ENCODE measurements around the gene ZNF189. TPM values are rescaled to one million over a fixed set of nuclear protein-coding genes. Genes with fewer than 3 reads are reported as not detected.
A peak's percentile ranks its signal among the peaks of the same experiment; 100 is the strongest.
"Not testable (repeated sequence)": the region's sequence is repeated elsewhere in the genome, so short reads cannot be mapped to it uniquely, and the experiment has no call there.

The ZNF189 gene
- total RNA-seq, 4 donors from 2014 or later = 18.8 to 61.9 (median 34.0) TPM

DNA sequence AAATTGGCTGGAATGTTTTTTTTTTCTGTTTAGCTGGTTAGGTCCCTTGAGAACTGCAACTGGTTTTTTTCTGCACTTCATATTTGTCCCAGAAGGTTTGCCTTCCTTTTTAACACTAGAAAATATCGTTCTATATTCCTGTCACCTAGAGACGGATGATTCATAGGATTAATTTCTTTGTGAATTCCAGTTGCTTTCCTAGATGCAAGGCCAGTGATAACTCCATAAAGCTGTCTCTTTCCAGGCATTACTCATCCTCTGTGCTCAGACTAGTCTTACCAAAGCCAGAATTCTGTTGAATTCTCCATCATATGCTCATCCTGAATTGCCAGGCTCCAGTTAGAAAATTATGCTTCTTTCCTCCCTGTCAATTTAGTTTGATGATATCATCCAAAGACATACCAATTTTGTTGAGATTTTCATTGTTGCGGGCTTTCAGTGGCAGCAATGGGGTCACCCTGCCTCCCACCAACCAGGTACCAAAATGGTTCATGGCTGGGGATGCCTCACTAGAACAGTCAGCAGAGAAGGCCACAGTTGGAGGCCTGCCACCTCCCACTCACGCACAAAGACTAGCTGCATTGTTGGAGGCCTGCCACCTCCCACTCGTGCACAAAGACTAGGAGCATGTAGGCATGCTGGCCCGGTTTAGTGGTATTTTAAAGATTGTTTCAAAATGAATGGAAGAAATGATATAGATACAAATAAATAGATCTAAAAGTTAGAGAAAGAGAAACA lies 22.4 kb upstream of the ZNF189 start:
- no peaks in the 10 kb centered on the region for H3K36me3 ChIP-seq
- intact Hi-C loops (cut with DNase I; ENCODE audit: low total_unique reads) = no loop called here
- TF ChIP-seq POLR2A (IDR thresholded peaks at IDR 0.05) = no peak
- TF ChIP-seq, protein P1, sequence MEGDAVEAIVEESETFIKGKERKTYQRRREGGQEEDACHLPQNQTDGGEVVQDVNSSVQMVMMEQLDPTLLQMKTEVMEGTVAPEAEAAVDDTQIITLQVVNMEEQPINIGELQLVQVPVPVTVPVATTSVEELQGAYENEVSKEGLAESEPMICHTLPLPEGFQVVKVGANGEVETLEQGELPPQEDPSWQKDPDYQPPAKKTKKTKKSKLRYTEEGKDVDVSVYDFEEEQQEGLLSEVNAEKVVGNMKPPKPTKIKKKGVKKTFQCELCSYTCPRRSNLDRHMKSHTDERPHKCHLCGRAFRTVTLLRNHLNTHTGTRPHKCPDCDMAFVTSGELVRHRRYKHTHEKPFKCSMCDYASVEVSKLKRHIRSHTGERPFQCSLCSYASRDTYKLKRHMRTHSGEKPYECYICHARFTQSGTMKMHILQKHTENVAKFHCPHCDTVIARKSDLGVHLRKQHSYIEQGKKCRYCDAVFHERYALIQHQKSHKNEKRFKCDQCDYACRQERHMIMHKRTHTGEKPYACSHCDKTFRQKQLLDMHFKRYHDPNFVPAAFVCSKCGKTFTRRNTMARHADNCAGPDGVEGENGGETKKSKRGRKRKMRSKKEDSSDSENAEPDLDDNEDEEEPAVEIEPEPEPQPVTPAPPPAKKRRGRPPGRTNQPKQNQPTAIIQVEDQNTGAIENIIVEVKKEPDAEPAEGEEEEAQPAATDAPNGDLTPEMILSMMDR (IDR thresholded peaks at IDR 0.05) = no peak
- peak overlapping the region; percentile 69 to 79 for H3K27ac ChIP-seq
- H3K27me3 ChIP-seq = no peaks in the 10 kb centered on the region
- no peaks in the 10 kb centered on the region for H3K9me3 ChIP-seq
- peak; percentile 71 to 73 for DNase-seq
- H3K4me1 ChIP-seq = no peaks in the 10 kb centered on the region
- H3K4me3 ChIP-seq = peak overlapping the region; percentile 10 to 19

DNA sequence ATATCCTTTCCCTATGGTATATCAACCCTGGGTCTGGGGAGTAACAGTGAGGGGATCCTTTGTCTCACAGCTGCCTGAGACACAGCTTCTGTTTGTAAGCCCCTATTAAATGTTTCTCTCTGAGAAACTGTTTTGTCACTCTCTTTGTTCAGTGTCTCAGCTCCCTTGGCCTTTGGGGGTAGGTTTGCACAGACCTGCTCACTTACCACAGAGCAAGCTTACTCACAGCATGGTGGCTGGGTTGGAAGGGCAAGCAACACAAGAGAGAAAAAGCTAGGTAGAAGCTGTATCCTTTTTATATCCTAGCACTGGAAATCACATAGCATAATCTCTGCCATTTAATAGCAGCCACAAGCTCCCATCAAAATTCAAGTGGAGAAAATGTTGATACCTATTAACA lies 18.4 kb upstream of the ZNF189 start:
- no peaks in the 10 kb centered on the region for H3K27me3 ChIP-seq
- no peaks in the 10 kb centered on the region for H3K36me3 ChIP-seq
- intact Hi-C loops (cut with DNase I; ENCODE audit: low total_unique reads) = no loop called here
- no peak overlapping the region for H3K4me3 ChIP-seq
- no peaks in the 10 kb centered on the region for H3K9me3 ChIP-seq
- no peak overlapping the region for H3K27ac ChIP-seq
- no peaks in the 10 kb centered on the region for H3K4me1 ChIP-seq
- TF ChIP-seq, protein P1 (IDR thresholded peaks at IDR 0.05) = no peak
- TF ChIP-seq POLR2A (IDR thresholded peaks at IDR 0.05) = no peak
- no peak for DNase-seq

DNA sequence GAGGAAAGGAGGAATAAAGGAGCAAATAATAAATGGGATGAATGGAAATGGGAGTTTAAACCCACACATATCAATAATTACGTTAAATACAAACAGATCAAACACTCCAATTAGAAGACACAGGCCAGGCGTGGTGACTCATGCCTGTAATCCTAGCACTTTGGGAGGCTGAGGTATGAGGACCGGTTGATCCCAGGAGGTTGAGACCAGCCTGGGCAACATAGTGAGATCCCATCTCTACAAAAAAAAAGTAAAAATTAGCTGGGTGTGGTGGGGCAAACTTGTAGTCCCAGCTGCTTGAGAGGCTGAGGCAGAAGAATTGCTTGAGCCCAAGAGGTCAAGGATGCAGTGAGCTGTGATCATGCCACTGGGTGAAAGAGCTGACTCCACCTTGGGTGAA lies 17.5 kb upstream of the ZNF189 start:
- H3K4me3 ChIP-seq = no peak overlapping the region
- H3K27ac ChIP-seq = no peak overlapping the region
- DNase-seq = no peak
- TF ChIP-seq, protein P1 (IDR thresholded peaks at IDR 0.05) = no peak
- TF ChIP-seq POLR2A (IDR thresholded peaks at IDR 0.05) = no peak
- H3K4me1 ChIP-seq = no peaks in the 10 kb centered on the region
- no peaks in the 10 kb centered on the region for H3K27me3 ChIP-seq
- intact Hi-C loops (cut with DNase I; ENCODE audit: low total_unique reads) = no loop called here
- no peaks in the 10 kb centered on the region for H3K9me3 ChIP-seq
- no peaks in the 10 kb centered on the region for H3K36me3 ChIP-seq

DNA sequence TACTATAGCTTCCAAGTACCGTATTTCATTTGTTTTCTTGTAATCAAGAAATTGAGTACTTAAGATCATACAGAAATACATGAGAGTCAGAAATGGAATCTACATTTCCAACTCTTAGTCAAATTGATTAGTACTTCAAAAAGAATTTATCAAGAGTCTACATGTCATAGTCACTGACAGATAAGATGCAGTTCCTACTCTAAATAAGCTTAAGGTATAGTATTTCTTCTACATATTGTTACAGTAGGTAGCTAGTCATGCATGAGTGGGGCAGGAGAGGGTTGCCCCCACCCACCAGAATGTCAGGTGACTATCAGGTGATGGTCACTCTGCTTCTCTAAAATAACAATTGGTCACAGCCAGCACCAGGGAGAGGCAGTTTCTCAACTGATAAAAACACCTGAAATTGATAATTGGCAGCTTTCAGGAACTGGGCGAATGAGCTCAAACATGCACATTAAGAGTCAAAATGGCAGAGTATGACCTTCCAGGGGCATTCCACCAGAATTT lies 16.8 kb upstream of the ZNF189 start:
- no peaks in the 10 kb centered on the region for H3K36me3 ChIP-seq
- intact Hi-C loops (cut with DNase I; ENCODE audit: low total_unique reads) = no loop called here

DNA sequence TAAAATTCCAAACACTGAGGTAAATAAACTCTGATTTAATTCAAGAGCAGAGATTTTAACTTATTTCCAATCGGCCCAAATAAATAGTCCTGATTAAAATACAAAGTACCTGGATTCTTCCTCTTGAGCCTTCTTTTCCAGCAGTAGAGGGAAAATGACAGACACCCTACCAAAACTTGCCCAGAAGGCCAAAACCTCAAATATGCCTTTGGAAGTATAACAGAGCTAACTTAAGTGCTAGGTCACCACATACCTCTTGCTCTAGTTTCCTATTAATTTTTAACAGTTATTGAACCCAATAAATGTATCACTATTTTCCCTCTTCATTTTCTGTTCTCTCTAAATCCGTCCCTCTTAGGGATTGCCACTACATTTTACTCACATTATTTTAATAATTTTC lies 15.3 kb upstream of the ZNF189 start:
- intact Hi-C loops (cut with DNase I; ENCODE audit: low total_unique reads) = no loop called here
- no peaks in the 10 kb centered on the region for H3K36me3 ChIP-seq
- H3K9me3 ChIP-seq = no peaks in the 10 kb centered on the region
- H3K4me1 ChIP-seq = no peaks in the 10 kb centered on the region
- H3K4me3 ChIP-seq = no peak overlapping the region
- no peaks in the 10 kb centered on the region for H3K27me3 ChIP-seq
- no peak for DNase-seq
- no peak overlapping the region for H3K27ac ChIP-seq
- no peak for TF ChIP-seq POLR2A (IDR thresholded peaks at IDR 0.05)
- TF ChIP-seq, protein P1 (IDR thresholded peaks at IDR 0.05) = no peak

More for the DNA sequence above, 16.8 kb upstream of the ZNF189 start:
- Histone ChIP-seq H3K9me3 (no peaks in the 10 kb centered on the region), H3K27ac (no peak overlapping the region), H3K27me3 (no peaks in the 10 kb centered on the region), H3K4me3 (no peak overlapping the region), H3K4me1 (no peaks in the 10 kb centered on the region)
- no peak for DNase-seq
- no peak for TF ChIP-seq POLR2A (IDR thresholded peaks at IDR 0.05)
- TF ChIP-seq, protein P1 (IDR thresholded peaks at IDR 0.05) = no peak

DNA sequence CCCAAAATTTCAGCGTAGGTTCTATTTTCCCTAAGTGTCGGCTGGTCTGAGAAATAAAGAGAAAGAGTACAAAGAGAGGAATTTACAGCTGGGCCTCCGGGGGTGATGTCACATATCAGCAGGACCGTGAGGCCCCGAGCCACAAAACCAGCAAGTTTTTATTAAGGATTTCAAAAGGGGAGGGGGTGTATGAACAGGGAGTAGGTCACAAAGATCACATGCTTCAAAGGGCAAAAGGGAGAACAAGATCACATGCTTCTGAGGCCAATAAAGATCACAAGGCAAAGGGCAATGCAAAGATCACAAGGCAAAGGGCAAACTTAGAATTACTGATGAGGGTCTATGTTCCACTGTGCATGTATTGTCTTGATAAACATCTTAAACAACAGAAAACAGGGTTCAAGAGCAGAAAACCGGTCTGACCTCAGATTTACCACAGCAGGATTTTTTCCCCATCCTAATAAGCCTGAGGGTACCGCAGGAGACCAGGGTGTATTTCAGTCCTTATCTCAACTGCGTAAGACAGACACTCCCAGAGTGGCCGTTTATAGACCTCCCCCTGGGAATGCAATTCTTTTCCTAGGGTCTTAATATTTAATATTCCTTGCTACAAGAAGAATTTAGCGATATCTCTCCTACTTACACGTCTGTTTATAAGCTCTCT lies 13.6 kb upstream of the ZNF189 start, which contains the start of gene BAAT:
TSS of gene BAAT (minus strand) at position 134 of the 664 bp plus-strand sequence. CDS start 13,602 bp downstream, outside the sequence.
- H3K4me1 ChIP-seq; H3K4me3 ChIP-seq; DNase-seq; H3K9me3 ChIP-seq; intact Hi-C loops (cut with DNase I; ENCODE audit: low total_unique reads); H3K27me3 ChIP-seq; H3K27ac ChIP-seq; H3K36me3 ChIP-seq: not testable (repeated sequence)

All from uterus (tissue), 4 donors.